HUES6 (cell line): ENCODE data around the gene TRIP10.

Source experiments
- H3K27ac ChIP-seq: 2 replicates; pipeline ENCODE4 v1.7.0; 2013; ENCODE audit warnings: low read depth, mild to moderate bottlenecking, low read length, inconsistent platforms
- H3K27me3 ChIP-seq: 2 replicates; pipeline ENCODE4 v1.6.1; 2013; ENCODE audit warnings: low read length; ENCODE audit not compliant: control insufficient read depth, insufficient read depth
- H3K36me3 ChIP-seq: 2 replicates; pipeline ENCODE4 v1.6.1; 2013; ENCODE audit warnings: low read length; ENCODE audit not compliant: control insufficient read depth, insufficient read depth
- H3K4me1 ChIP-seq: 2 replicates; pipeline ENCODE4 v1.6.1; 2013; ENCODE audit warnings: low read length; ENCODE audit not compliant: control insufficient read depth, insufficient read depth
- H3K4me3 ChIP-seq: 2 replicates; pipeline ENCODE4 v1.5.1; 2013; ENCODE audit warnings: low read depth, low read length
- H3K9ac ChIP-seq: one replicate; pipeline ENCODE4 v1.6.1; 2013; ENCODE audit warnings: mild to moderate bottlenecking, low read length
- H3K9me3 ChIP-seq: 2 replicates; pipeline ENCODE4 v1.6.1; 2013; ENCODE audit warnings: low read depth, low read length; ENCODE audit not compliant: control insufficient read depth, insufficient read depth

TRIP10 gene

GRCh38 chr19:6728346-6728745 lies 11.1 kb upstream of the TRIP10 start:
- Histone ChIP-seq H3K27me3 (no peaks in the 10 kb centered on the region), H3K27ac (no peak overlapping the region), H3K4me1 (peaks cover 5% of the 10 kb centered on the region), H3K36me3 (peaks cover 19% of the 10 kb centered on the region), H3K4me3 (no peak overlapping the region), H3K9me3 (no peaks in the 10 kb centered on the region), H3K9ac (no peak overlapping the region)

DNA sequence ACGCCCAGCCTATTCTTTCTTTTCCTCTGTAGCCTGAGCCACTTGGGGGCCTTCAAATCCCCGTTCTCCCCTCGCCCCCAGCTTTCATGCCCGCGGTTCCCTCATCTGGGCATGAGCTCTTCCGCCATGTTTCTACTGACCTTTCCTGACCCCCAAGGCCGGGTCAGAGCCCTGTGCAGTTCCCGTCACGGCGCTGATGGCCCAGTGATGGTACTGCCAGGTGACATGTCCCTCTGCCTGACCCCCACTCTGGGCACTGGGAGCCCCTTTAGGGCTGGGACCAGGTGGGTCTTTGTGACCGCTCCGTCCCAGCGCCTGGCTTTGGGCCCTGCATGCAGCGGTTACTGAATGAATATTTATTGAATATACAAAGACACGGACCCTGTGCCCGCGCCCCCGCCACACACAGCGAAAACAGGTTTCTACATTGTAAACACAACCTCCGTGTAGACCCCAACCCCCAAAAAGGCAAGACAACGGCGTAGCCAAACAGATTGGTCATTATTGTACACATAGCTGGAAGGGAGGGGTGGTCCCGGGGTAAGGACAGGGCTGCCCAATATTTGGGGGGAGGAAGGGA lies 9.8 kb upstream of the TRIP10 start:
- H3K36me3 ChIP-seq: peaks cover 19% of the 10 kb centered on the region
- no peaks in the 10 kb centered on the region for H3K9me3 ChIP-seq
- no peaks in the 10 kb centered on the region for H3K27me3 ChIP-seq
- no peak overlapping the region for H3K27ac ChIP-seq
- H3K9ac ChIP-seq: peak overlapping the region; percentile 20
- H3K4me1 ChIP-seq: peaks cover 9% of the 10 kb centered on the region
- H3K4me3 ChIP-seq: peak overlapping the region; percentile 23; the same call in 1 of the 2 replicates

- Histone ChIP-seq H3K4me1 (peaks cover 10% of the 10 kb centered on the region), H3K9me3 (no peaks in the 10 kb centered on the region), H3K9ac (peak overlapping the region; percentile 20), H3K36me3 (peaks cover 19% of the 10 kb centered on the region), H3K4me3 (peak overlapping the region; percentile 23; the same call in 1 of the 2 replicates), H3K27ac (no peak overlapping the region), H3K27me3 (no peaks in the 10 kb centered on the region)
Measured at GRCh38 chr19:6730153-6730804, 9.2 kb upstream of the TRIP10 start.

- Histone ChIP-seq H3K27ac (no peak overlapping the region), H3K9ac (no peak overlapping the region), H3K9me3 (no peaks in the 10 kb centered on the region), H3K27me3 (no peaks in the 10 kb centered on the region), H3K4me1 (peaks cover 18% of the 10 kb centered on the region), H3K36me3 (peaks cover 19% of the 10 kb centered on the region), H3K4me3 (no peak overlapping the region)
Measured at GRCh38 chr19:6730941-6731670, 8.4 kb upstream of the TRIP10 start.

DNA sequence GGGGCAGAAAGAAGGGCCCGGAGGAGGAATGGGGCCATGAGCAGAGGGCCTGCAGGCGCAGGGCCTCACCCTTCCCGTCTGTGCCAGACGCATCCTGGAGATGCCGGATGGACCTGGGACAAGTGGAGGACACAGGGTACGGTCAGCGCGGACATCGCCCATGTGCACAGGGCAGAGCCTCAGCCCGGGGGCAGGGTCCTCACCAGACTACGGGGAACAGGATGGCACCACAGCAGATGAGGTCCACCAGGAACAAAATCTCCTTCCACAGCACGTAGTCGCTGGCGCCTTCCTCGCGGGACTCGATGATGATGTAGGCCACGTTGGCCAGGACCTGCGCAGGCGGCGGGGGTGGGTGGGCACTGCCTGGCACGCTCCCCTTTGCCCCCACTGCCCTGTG lies 7.7 kb upstream of the TRIP10 start:
- no peak overlapping the region for H3K9ac ChIP-seq
- H3K27ac ChIP-seq: no peak overlapping the region
- H3K27me3 ChIP-seq: no peaks in the 10 kb centered on the region
- H3K4me3 ChIP-seq: no peak overlapping the region
- H3K9me3 ChIP-seq: no peaks in the 10 kb centered on the region
- H3K36me3 ChIP-seq: peaks cover 19% of the 10 kb centered on the region
- peaks cover 20% of the 10 kb centered on the region for H3K4me1 ChIP-seq

DNA sequence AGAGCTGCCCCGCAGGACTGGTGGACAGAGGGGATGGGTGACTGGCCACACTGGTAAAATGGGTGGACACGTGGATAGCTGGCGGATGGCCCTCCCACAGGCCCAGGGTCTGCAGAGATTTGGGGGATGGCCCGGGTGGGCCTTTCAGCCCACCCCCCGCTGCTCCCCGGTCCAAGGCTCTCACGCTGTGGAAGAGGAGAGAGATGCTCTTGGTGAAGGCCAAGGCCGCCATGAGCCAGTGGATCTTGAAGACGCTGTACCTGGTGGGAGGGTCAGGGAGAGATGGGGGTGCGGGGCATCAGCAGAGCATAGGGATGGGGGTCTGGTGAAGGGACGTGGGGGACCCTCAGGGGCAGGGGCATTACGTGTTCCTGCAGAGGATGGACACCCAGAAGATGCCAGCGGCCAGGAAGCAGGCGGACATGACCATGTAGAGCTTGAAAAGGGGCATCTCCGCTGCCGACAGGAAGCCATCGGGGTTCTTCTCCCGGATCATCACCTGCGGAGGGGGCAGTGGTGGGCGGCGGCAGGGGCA lies 6.6 kb upstream of the TRIP10 start:
- H3K4me1 ChIP-seq: peaks cover 21% of the 10 kb centered on the region
- no peak overlapping the region for H3K9ac ChIP-seq
- H3K27ac ChIP-seq: no peak overlapping the region
- H3K4me3 ChIP-seq: no peak overlapping the region
- H3K27me3 ChIP-seq: no peaks in the 10 kb centered on the region
- H3K9me3 ChIP-seq: no peaks in the 10 kb centered on the region
- peaks cover 19% of the 10 kb centered on the region for H3K36me3 ChIP-seq

DNA sequence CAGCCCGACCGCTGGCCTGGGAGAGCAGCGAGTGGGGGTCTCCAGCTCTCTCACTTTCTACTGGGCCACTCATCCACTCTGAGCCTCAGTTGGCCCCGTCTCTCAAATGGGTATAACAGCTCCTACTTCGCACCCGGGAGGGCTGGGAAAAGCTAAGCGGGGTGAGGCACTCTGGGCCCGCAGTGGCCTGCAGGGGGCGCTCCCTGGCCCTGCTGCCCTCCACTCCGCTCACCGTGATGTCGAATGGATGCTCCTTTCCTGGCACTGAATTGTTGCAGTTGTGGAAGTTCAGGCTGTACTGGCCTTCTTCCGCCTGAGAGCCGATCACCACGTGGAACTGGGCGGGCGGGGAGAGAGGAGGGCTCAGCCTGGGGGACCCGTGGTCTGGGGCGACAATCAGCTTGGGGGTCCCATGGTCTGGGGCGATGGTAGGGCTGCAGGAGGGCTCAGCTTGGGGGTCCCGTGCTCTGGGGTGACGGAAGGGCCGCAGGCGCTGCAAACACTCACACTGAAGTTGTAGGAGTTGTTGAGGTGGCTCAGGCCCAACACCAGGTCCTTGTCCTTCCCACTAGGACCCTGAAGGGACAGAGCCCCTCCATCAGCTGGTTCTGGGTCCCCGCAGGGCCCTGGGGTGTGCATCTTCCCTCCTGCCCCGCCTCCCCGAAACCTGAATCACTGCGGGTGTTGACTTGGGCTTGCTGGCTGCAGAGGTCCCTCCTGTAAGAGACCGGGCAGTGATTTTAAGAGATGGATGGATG lies 6.0 kb upstream of the TRIP10 start:
- Histone ChIP-seq H3K4me3 (no peak overlapping the region), H3K27ac (no peak overlapping the region), H3K9me3 (no peaks in the 10 kb centered on the region), H3K4me1 (peaks cover 27% of the 10 kb centered on the region), H3K27me3 (no peaks in the 10 kb centered on the region), H3K9ac (no peak overlapping the region), H3K36me3 (peaks cover 19% of the 10 kb centered on the region)

- H3K9ac ChIP-seq: peak overlapping the region; percentile 23
- H3K27me3 ChIP-seq: no peaks in the 10 kb centered on the region
- peaks cover 33% of the 10 kb centered on the region for H3K4me1 ChIP-seq
- H3K9me3 ChIP-seq: no peaks in the 10 kb centered on the region
- no peak overlapping the region for H3K4me3 ChIP-seq
- peaks cover 19% of the 10 kb centered on the region for H3K36me3 ChIP-seq
- H3K27ac ChIP-seq: no peak overlapping the region
Measured at GRCh38 chr19:6734096-6734696, 5.3 kb upstream of the TRIP10 start.

- no peaks in the 10 kb centered on the region for H3K27me3 ChIP-seq
- H3K36me3 ChIP-seq: peaks cover 19% of the 10 kb centered on the region
- peak overlapping the region; percentile 91 for H3K9ac ChIP-seq
- no peaks in the 10 kb centered on the region for H3K9me3 ChIP-seq
- peak overlapping the region; percentile 87 for H3K4me3 ChIP-seq
- H3K27ac ChIP-seq: peak overlapping the region; percentile 79; the same call in 1 of the 2 replicates
- H3K4me1 ChIP-seq: peaks cover 29% of the 10 kb centered on the region
Measured at GRCh38 chr19:6735181-6735911, 4.1 kb upstream of the TRIP10 start.
